Mucosa of stomach (tissue), 1 donor: ENCODE data around the gene WDR70.

Experiments
- H3K27me3 ChIP-seq: one replicate; pipeline ENCODE4 v1.7.0; 2013; ENCODE audit warnings: mild to moderate bottlenecking, low read length; ENCODE audit not compliant: control insufficient read depth, insufficient read depth
- H3K36me3 ChIP-seq: one replicate; pipeline ENCODE4 v1.7.0; 2013; ENCODE audit warnings: low read length; ENCODE audit not compliant: control insufficient read depth, insufficient read depth
- H3K4me1 ChIP-seq: one replicate; pipeline ENCODE4 v1.7.0; 2013; ENCODE audit warnings: mild to moderate bottlenecking, low read length; ENCODE audit not compliant: control insufficient read depth, insufficient read depth
- H3K4me3 ChIP-seq: one replicate; pipeline ENCODE4 v1.7.0; 2013; ENCODE audit warnings: low read length
- H3K9ac ChIP-seq: one replicate; pipeline ENCODE4 v1.7.0; 2013; ENCODE audit warnings: mild to moderate bottlenecking, low read length, moderate library complexity
- H3K9me3 ChIP-seq: one replicate; pipeline ENCODE4 v1.7.0; 2013; ENCODE audit warnings: mild to moderate bottlenecking, low read length, moderate library complexity; ENCODE audit not compliant: control insufficient read depth
- donor health status: Pancreatic carcinoma.

The WDR70 gene

DNA sequence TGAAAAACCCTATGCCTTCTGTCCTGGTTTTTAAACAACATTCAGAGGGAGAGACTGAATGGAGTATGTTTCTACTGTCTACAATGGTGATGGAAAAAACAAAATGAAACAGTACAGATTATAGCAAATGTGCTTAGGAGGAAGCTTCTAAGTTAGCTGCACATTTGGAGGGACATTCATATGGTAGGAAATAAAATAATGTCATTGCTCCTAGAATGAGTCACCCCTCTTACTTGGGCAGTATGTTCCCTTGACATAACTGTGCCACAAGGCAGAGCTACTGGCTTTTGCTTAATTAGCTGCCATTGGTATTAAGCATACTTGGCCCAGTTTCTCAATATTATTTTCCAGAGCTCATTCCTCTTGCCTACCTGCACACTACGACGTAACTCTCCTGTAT lies 331.8 kb downstream of the WDR70 start:
- H3K9ac ChIP-seq = no peak overlapping the region
- H3K4me3 ChIP-seq = no peak overlapping the region
- H3K27me3 ChIP-seq = no peaks in the 10 kb centered on the region
- no peaks in the 10 kb centered on the region for H3K36me3 ChIP-seq
- no peaks in the 10 kb centered on the region for H3K9me3 ChIP-seq
- H3K4me1 ChIP-seq = no peaks in the 10 kb centered on the region

DNA sequence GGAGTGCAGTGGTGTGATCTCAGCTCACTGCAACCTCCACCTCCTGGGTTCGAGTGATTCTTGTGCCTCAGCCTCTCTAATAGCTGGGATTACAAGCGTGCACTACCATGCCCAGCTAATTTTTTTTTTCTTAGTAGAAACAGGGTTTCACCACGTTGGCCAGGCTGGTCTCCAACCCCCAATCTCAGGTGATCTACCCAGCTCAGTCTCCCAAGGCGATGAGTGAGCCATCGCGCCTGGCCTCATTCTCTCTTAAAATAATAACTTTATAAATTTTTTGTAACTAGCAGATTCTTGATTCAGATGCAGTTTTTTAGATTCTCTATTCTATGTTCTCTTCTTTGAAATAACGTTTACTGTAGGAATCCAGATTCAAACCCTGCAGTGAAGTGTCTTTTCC lies 333.6 kb downstream of the WDR70 start:
- H3K36me3 ChIP-seq = no peaks in the 10 kb centered on the region
- H3K4me3 ChIP-seq = no peak overlapping the region
- no peaks in the 10 kb centered on the region for H3K9me3 ChIP-seq
- H3K9ac ChIP-seq = no peak overlapping the region
- H3K27me3 ChIP-seq = no peaks in the 10 kb centered on the region
- peaks cover 6% of the 10 kb centered on the region for H3K4me1 ChIP-seq

DNA sequence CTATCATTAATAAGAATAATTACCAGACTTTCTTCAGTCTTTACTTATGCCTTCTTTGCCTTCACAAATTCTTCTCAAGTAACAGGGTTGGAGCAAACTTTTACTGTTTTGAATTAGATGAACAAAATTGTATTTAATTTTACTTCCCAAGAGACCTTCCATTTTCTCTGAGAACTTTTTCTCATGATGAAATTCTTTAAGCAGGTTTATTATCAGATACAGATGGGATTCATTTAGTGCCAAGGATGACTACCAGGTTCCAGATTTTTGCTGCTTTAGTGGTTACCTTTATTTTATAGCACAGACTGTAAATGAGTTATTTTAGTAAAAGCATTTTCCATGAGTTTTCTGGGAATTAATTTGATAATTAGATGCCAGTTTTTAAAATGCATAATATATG lies 335.6 kb downstream of the WDR70 start:
- Histone ChIP-seq H3K27me3 (no peaks in the 10 kb centered on the region), H3K4me1 (peaks cover 13% of the 10 kb centered on the region), H3K4me3 (no peak overlapping the region), H3K9ac (no peak overlapping the region), H3K9me3 (no peaks in the 10 kb centered on the region), H3K36me3 (no peaks in the 10 kb centered on the region)

DNA sequence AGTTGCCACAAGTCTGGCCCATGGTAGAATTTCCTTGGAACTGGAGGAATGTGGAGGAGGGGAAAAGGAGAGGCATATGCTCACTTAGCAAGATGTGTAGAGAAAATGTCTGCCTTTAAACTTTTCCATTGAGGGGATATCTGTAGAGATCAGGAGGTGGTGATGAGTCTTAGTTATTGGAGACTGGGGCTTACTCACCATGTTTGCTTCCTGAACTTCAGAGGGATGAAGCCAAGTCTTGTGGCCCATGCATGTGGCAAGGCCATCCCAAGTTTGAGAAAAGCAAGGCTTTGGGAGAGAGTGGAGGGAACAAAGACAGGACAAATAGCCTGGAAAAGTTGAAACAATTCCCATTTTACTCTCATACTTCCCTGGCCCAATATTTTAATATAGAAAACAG lies 336.2 kb downstream of the WDR70 start:
- peaks cover 13% of the 10 kb centered on the region for H3K4me1 ChIP-seq
- no peaks in the 10 kb centered on the region for H3K36me3 ChIP-seq
- no peaks in the 10 kb centered on the region for H3K9me3 ChIP-seq

DNA sequence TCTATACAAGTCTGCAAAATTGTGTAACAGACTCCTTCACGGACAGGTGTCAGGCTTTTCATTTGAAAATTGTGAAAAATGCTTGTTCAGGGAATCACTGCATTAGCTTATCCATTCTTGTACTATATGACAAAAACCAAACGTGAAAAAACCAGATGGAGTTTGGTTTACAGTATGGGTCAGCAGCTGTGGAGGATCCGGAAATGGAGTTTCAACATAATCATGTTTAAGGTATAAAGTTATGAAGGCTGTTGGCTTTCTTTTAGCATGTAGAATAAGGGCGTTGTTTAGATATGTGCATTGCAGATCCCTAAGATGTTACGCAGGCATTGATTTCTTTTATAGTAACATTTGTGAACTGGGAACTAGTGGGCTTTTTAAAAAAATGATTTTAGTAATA lies 336.9 kb downstream of the WDR70 start:
- no peak overlapping the region for H3K4me3 ChIP-seq
- peaks cover 13% of the 10 kb centered on the region for H3K4me1 ChIP-seq
- no peak overlapping the region for H3K9ac ChIP-seq
- no peaks in the 10 kb centered on the region for H3K27me3 ChIP-seq
- H3K9me3 ChIP-seq = no peaks in the 10 kb centered on the region
- no peaks in the 10 kb centered on the region for H3K36me3 ChIP-seq

More for the DNA sequence above, 336.2 kb downstream of the WDR70 start:
- H3K4me3 ChIP-seq = no peak overlapping the region
- no peak overlapping the region for H3K9ac ChIP-seq
- H3K27me3 ChIP-seq = no peaks in the 10 kb centered on the region

DNA sequence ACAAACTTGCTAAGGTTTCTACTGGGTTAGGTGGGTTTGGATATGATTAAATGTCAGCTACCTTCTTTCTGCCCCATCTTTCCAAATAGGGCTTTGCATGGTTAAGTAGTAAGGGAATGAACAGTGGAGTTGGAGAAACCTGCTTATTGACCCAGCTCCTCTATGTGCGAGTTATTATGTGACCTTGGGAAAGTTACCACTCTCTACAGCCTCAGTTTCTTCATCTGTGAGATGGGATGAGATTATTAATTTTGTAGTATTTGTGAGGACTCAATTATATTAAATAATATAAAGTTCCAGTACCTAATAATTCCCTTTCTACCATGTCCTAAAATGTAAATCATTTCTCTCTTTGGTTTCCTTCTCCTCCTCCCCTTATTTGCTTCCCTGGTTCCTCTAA lies 337.3 kb downstream of the WDR70 start:
- no peaks in the 10 kb centered on the region for H3K27me3 ChIP-seq

GRCh38 chr5:37717276-37717612 lies 338.1 kb downstream of the WDR70 start:
- Histone ChIP-seq H3K36me3 (no peaks in the 10 kb centered on the region), H3K4me1 (peaks cover 13% of the 10 kb centered on the region), H3K4me3 (no peak overlapping the region), H3K9ac (no peak overlapping the region), H3K27me3 (no peaks in the 10 kb centered on the region), H3K9me3 (no peaks in the 10 kb centered on the region)

More for the DNA sequence above, 337.3 kb downstream of the WDR70 start:
- H3K9me3 ChIP-seq = no peaks in the 10 kb centered on the region
- no peak overlapping the region for H3K9ac ChIP-seq
- no peaks in the 10 kb centered on the region for H3K36me3 ChIP-seq
- no peak overlapping the region for H3K4me3 ChIP-seq
- peaks cover 13% of the 10 kb centered on the region for H3K4me1 ChIP-seq

- H3K9me3 ChIP-seq = no peaks in the 10 kb centered on the region
- H3K36me3 ChIP-seq = no peaks in the 10 kb centered on the region
- H3K4me1 ChIP-seq = peaks cover 13% of the 10 kb centered on the region
- no peak overlapping the region for H3K9ac ChIP-seq
- no peak overlapping the region for H3K4me3 ChIP-seq
- H3K27me3 ChIP-seq = no peaks in the 10 kb centered on the region
Measured at GRCh38 chr5:37717613-37718431, 338.7 kb downstream of the WDR70 start.

DNA sequence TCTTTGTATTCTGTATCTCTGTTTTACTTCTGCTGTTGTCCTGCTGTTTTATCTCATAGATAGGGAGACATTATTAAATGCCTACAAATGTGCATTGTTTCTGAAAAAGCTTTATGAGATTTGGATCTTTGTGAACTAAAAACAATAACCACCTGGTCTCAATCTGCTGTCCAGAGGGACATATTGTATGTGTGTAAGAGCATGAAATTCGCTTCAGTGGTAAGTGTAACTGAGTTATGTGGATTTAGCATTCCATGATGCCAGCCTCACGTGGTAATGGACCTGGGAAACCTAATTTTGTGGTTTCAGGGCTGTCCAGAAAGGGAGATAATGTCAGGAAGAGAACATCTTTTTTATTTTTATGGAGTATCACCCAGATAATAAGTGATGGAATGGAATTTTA lies 341.4 kb downstream of the WDR70 start:
- Histone ChIP-seq H3K4me1 (peaks cover 13% of the 10 kb centered on the region), H3K36me3 (no peaks in the 10 kb centered on the region), H3K4me3 (no peak overlapping the region), H3K27me3 (no peaks in the 10 kb centered on the region), H3K9me3 (no peaks in the 10 kb centered on the region), H3K9ac (no peak overlapping the region)

DNA sequence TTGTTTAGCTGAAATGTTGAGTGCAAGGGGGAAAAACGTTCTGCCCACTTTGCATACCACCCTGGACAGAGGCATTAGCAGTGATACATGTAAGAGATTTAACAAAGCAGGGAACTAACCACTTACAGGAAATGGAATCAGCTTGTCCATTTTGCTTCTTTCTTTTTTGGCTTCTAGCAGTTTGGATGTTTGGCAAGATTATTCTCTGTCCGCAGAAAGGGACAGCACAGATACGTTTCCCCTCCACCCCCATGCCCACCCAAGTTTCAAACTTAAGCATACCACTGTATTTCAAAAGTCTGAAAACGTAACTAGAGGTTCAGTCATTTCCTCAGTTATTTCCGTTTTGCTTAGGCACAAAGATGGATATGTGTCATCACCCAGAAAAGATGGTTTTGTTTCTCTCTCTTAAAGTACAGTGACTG lies 342.3 kb downstream of the WDR70 start:
- Histone ChIP-seq H3K4me1 (peaks cover 13% of the 10 kb centered on the region), H3K4me3 (no peak overlapping the region), H3K9me3 (no peaks in the 10 kb centered on the region), H3K9ac (no peak overlapping the region), H3K27me3 (no peaks in the 10 kb centered on the region), H3K36me3 (no peaks in the 10 kb centered on the region)

DNA sequence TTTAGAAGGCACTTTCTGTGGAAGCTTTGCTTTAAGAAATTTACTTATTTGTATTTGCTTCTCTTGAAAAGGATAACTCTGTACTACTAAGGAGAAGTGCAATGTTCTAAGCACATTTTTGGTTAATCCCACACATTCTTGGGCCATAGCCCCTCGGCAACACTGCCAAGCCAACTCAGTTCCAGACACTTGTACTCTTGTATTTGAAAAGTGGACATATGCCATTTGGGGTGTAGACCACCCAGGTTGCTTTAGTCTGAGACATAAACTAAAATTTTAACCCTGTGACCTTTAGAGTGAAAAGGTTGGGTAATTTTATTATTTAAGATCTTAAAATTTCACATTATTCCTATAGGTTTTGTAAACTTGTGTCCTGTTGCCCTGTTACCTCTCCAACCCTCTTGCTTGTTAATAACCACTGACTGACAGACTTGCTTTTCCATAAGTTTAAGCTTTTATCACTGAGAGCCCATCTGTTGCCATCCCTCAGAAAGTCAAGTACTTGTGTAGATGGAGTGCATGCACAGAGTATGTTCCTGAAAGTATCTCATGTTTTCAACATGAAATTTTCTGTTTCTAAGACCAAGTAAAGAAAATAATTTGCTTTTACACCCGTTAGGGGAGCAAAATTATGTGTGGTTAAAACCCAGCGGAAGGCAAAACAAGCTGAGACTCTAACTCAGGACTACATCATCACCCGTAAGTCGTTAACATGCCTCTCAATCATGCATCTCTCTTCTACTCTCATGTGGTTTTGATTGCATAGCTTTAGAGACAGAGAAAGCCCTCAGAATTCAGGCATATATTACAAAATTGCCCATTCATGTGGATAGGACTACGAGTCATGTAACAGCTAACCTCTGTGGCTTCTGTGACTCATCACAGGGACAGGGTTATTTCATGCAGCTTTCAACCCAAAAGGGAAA lies 343.4 kb downstream of the WDR70 start:
- H3K27me3 ChIP-seq = no peaks in the 10 kb centered on the region
- H3K4me1 ChIP-seq = peaks cover 9% of the 10 kb centered on the region
- no peaks in the 10 kb centered on the region for H3K9me3 ChIP-seq
- no peak overlapping the region for H3K9ac ChIP-seq
- no peak overlapping the region for H3K4me3 ChIP-seq
- peaks cover 5% of the 10 kb centered on the region for H3K36me3 ChIP-seq
